Esophagus squamous epithelium (tissue), 4 donors: ENCODE measurements around the gene ABAT.

Experiments
- POLR2A ChIP-seq, 4 donors: fragments of 450-650 bp; IDR thresholded peaks; one replicate each; pipeline ENCODE4 v1.6.1; 2017; ENCODE audit warnings: antibody characterized with exemption in 4 of 4, mild to moderate bottlenecking in 4 of 4, moderate library complexity in 3 of 4
- TF ChIP-seq, protein P1 (sequence below), 6 experiments: fragments of 450-650 bp in 4 of 6; fragments of 200-600 bp in 2 of 6; sonication (generic) in 2 of 6; IDR thresholded peaks; one replicate each; pipeline ENCODE4 v1.5.1; 2016 to 2019; ENCODE audit warnings: antibody characterized with exemption in 6 of 6, mild to moderate bottlenecking in 4 of 6, moderate library complexity in 4 of 6

DNA sequence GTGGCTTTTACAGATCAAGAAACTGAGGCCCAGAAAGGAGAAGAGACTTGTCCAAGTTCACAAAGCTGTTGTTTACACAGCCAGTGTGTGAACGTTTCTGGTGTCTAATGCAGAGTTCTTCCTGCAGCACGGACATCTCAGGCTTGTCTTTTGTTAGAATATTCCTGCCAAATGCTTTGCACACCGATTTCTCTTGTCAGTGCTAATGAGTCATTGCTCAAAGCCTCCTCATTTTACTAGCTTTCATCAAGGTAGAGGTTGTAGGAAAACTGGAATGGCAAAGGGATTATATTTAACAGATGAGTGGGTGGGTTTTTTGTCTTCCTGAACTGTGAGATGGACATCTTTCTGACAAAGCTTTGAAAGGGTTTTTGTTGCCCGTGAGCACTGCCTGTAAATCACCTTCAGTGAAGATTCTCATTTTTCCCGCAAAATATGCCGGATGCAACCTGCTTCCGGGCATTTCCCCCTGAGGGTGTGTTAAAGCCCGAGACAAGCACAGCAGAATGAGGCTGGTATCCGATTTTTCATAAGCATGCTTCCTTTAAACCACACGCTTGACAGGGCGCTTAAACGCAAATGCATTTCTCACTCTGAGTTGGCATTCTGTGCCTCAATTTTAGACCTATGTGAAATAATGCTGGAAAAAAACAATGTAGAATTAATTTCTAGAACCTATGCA, 137.9 kb downstream of the ABAT start:
- TF ChIP-seq POLR2A (IDR thresholded peaks at IDR 0.05): no peak
- TF ChIP-seq, protein P1, sequence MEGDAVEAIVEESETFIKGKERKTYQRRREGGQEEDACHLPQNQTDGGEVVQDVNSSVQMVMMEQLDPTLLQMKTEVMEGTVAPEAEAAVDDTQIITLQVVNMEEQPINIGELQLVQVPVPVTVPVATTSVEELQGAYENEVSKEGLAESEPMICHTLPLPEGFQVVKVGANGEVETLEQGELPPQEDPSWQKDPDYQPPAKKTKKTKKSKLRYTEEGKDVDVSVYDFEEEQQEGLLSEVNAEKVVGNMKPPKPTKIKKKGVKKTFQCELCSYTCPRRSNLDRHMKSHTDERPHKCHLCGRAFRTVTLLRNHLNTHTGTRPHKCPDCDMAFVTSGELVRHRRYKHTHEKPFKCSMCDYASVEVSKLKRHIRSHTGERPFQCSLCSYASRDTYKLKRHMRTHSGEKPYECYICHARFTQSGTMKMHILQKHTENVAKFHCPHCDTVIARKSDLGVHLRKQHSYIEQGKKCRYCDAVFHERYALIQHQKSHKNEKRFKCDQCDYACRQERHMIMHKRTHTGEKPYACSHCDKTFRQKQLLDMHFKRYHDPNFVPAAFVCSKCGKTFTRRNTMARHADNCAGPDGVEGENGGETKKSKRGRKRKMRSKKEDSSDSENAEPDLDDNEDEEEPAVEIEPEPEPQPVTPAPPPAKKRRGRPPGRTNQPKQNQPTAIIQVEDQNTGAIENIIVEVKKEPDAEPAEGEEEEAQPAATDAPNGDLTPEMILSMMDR (IDR thresholded peaks at IDR 0.05): no peak
